Right lobe of liver (tissue), 4 donors: ENCODE results near the gene ADA.

Experiments used
- CTCF ChIP-seq, 4 donors: fragments of 200-600 bp in 3 of 4; fragments of 450-650 bp in 1 of 4; IDR thresholded peaks; one replicate each; pipeline versions ENCODE4 v1.5.1 to v1.8.0; 2016 to 2022; ENCODE audit warnings: antibody characterized with exemption in 4 of 4, mild to moderate bottlenecking in 2 of 4
- POLR2A ChIP-seq: fragments of 450-650 bp; IDR thresholded peaks from one replicate; pipeline ENCODE4 v1.6.1; 2017; ENCODE audit warnings: antibody characterized with exemption, mild to moderate bottlenecking
- donor health status: DM: no; HTN: no; CAD: no.
- donor health status: DM: no; HTN: no; CAD: no.
- donor health status: DM: no; HTN: yes; CAD: no.

- TF ChIP-seq CTCF (IDR thresholded peaks at IDR 0.05), result no peak
- TF ChIP-seq POLR2A, result no peak
These were observed 5.4 kb downstream of the ADA start for GRCh38 chr20:44646023-44646640.
